DLD1 (cell line): ENCODE results near the gene ANKRD66.
"Not testable (repeated sequence)": the region's sequence is repeated elsewhere in the genome, so short reads cannot be mapped to it uniquely, and the experiment has no call there.

Experiments
- in situ Hi-C: cut with HindIII; loops from 2 replicates; pipeline ENCODE4 v1.10.0; 2017; ENCODE audit warnings: low sequenced_read_pairs

Gene ANKRD66

GRCh38 chr6:46749731-46750130, 3.0 kb downstream of the ANKRD66 start:
- in situ Hi-C loops, result no loop called here

GRCh38 chr6:46751658-46752057, 4.9 kb downstream of the ANKRD66 start:
- in situ Hi-C loops, result no loop called here

GRCh38 chr6:46755865-46756264, 9.1 kb downstream of the ANKRD66 start:
- in situ Hi-C loops, result no loop called here

- in situ Hi-C loops, result no loop called here
Measured at GRCh38 chr6:46756469-46757213, 9.9 kb downstream of the ANKRD66 start.

GRCh38 chr6:46757214-46757596, 10.5 kb downstream of the ANKRD66 start:
- in situ Hi-C loops, result no loop called here

GRCh38 chr6:46758960-46759753, 12.4 kb downstream of the ANKRD66 start:
- in situ Hi-C loops, result no loop called here

GRCh38 chr6:46760925-46761324, 14.2 kb downstream of the ANKRD66 start:
- in situ Hi-C loops, result no loop called here

GRCh38 chr6:46763466-46763865, 16.7 kb downstream of the ANKRD66 start:
- in situ Hi-C loops, result no loop called here

GRCh38 chr6:46764280-46764679, 17.5 kb downstream of the ANKRD66 start:
- in situ Hi-C loops, result not testable (repeated sequence)

- in situ Hi-C loops, result no loop called here
Measured at GRCh38 chr6:46764961-46765360, 18.2 kb downstream of the ANKRD66 start.

- in situ Hi-C loops, result no loop called here
Measured at GRCh38 chr6:46772016-46772415, 25.3 kb downstream of the ANKRD66 start.

- in situ Hi-C loops, result no loop called here
Measured at GRCh38 chr6:46772762-46773161, 26.0 kb downstream of the ANKRD66 start.

GRCh38 chr6:46773201-46773855, 26.6 kb downstream of the ANKRD66 start:
- in situ Hi-C loops, result no loop called here

GRCh38 chr6:46774736-46775135, 28.0 kb downstream of the ANKRD66 start:
- in situ Hi-C loops, result not testable (repeated sequence)

- in situ Hi-C loops, result no loop called here
Measured at GRCh38 chr6:46776070-46776712, 29.5 kb downstream of the ANKRD66 start.

GRCh38 chr6:46777476-46778346, 31.0 kb downstream of the ANKRD66 start:
- in situ Hi-C loops, result no loop called here

GRCh38 chr6:46781478-46782378, 35.0 kb downstream of the ANKRD66 start:
- in situ Hi-C loops, result no loop called here

GRCh38 chr6:46784535-46784934, 37.8 kb downstream of the ANKRD66 start:
- in situ Hi-C loops, result no loop called here

GRCh38 chr6:46787871-46788540, 41.3 kb downstream of the ANKRD66 start:
- in situ Hi-C loops, result no loop called here
